ENCODE data around the gene ZBED4.
"Not testable (repeated sequence)": the region's sequence is repeated elsewhere in the genome, so short reads cannot be mapped to it uniquely, and the experiment has no call there.

ZBED4 gene

GRCh38 chr22:49852898-49853894 is at the start of gene ZBED4:
TSS of gene ZBED4 (plus strand) at chr22:49853844. CDS start at chr22:49883663, 29,819 bp downstream.
- DNase-seq = peak; percentile 97

GRCh38 chr22:49807129-49807528 is 46.5 kb upstream of the ZBED4 start:
- no peak for DNase-seq

- DNase-seq = no peak
Observed at GRCh38 chr22:49807780-49808708, 45.6 kb upstream of the ZBED4 start.

- no peak for DNase-seq
Observed at GRCh38 chr22:49810363-49811019, 43.2 kb upstream of the ZBED4 start.

GRCh38 chr22:49811020-49811791 is 42.4 kb upstream of the ZBED4 start:
- no peak for DNase-seq

GRCh38 chr22:49812838-49813237 is 40.8 kb upstream of the ZBED4 start:
- DNase-seq = no peak

- no peak for DNase-seq
Observed at GRCh38 chr22:49814164-49814686, 39.4 kb upstream of the ZBED4 start.

- DNase-seq = no peak
Observed at GRCh38 chr22:49814856-49815255, 38.8 kb upstream of the ZBED4 start.

GRCh38 chr22:49815641-49816091 is 38.0 kb upstream of the ZBED4 start:
- no peak for DNase-seq

- DNase-seq = no peak
Observed at GRCh38 chr22:49817359-49817758, 36.3 kb upstream of the ZBED4 start.

GRCh38 chr22:49820984-49821383 is 32.7 kb upstream of the ZBED4 start:
- DNase-seq = no peak

GRCh38 chr22:49821741-49822140 is 31.9 kb upstream of the ZBED4 start:
- DNase-seq = not testable (repeated sequence)

- no peak for DNase-seq
Observed at GRCh38 chr22:49823289-49824045, 30.2 kb upstream of the ZBED4 start.

GRCh38 chr22:49824185-49824925 is 29.3 kb upstream of the ZBED4 start:
- DNase-seq = no peak

- no peak for DNase-seq
Observed at GRCh38 chr22:49824936-49825335, 28.7 kb upstream of the ZBED4 start.

- DNase-seq = no peak
Observed at GRCh38 chr22:49825436-49825835, 28.2 kb upstream of the ZBED4 start.

GRCh38 chr22:49825944-49826602 is 27.6 kb upstream of the ZBED4 start:
- DNase-seq = no peak

- DNase-seq = peak; percentile 65
Observed at GRCh38 chr22:49826603-49827270, 26.9 kb upstream of the ZBED4 start.

- DNase-seq = no peak
Observed at GRCh38 chr22:49827271-49827852, 26.3 kb upstream of the ZBED4 start.
